Neural progenitor cell (in vitro differentiated cells): ENCODE results near the gene UGT1A4. TPM values are rescaled to one million over a fixed set of nuclear protein-coding genes. Genes with fewer than 3 reads are reported as not detected.

ENCODE experiments used
- DNase-seq: peaks from one replicate; pipeline ENCODE4 v3.0.0-alpha.2; 2016; ENCODE audit warnings: low spot score
- H2AFZ ChIP-seq: fragments of 200-600 bp; sonication (generic); replicated peaks from 2 replicates; pipeline ENCODE4 v1.6.1; 2016; ENCODE audit warnings: antibody characterized with exemption
- H3F3A ChIP-seq: fragments of 200-600 bp; sonication (generic); 2 replicates; pipeline ENCODE4 v1.6.1; 2016; ENCODE audit warnings: antibody characterized with exemption, low read depth
- H3K27ac ChIP-seq: fragments of 200-600 bp; sonication (generic); 2 replicates; pipeline ENCODE4 v1.5.1; 2016; ENCODE audit warnings: mild to moderate bottlenecking
- H3K27me3 ChIP-seq: fragments of 200-600 bp; sonication (generic); 2 replicates; pipeline ENCODE4 v1.6.1; 2016; ENCODE audit warnings: mild to moderate bottlenecking, moderate library complexity
- H3K36me3 ChIP-seq: fragments of 200-600 bp; sonication (generic); 2 replicates; pipeline ENCODE4 v1.5.1; 2016
- H3K4me1 ChIP-seq: fragments of 200-600 bp; sonication (generic); 2 replicates; pipeline ENCODE4 v1.6.1; 2016; ENCODE audit warnings: mixed run types
- H3K4me2 ChIP-seq: fragments of 200-600 bp; sonication (generic); 2 replicates; pipeline ENCODE4 v1.6.1; 2016
- H3K4me3 ChIP-seq: fragments of 200-600 bp; sonication (generic); 2 replicates; pipeline ENCODE4 v1.5.1; 2016
- H3K79me2 ChIP-seq: fragments of 200-600 bp; sonication (generic); 2 replicates; pipeline ENCODE4 v1.6.1; 2016; ENCODE audit warnings: low read depth
- H3K9ac ChIP-seq: fragments of 200-600 bp; sonication (generic); 2 replicates; pipeline ENCODE4 v1.6.1; 2016
- H3K9me3 ChIP-seq: fragments of 200-600 bp; sonication (generic); 2 replicates; pipeline ENCODE4 v1.5.1; 2016; ENCODE audit warnings: low read depth
- H4K20me1 ChIP-seq: fragments of 200-600 bp; sonication (generic); 2 replicates; pipeline ENCODE4 v1.6.1; 2016; ENCODE audit warnings: low read depth
- H3K27ac Mint-ChIP-seq: 3 replicates; pipeline ENCODE4 v1.8.0; 2021; ENCODE audit warnings: mixed read lengths
- H3K27me3 Mint-ChIP-seq: 2 replicates; pipeline ENCODE4 v1.8.0; 2022; ENCODE audit warnings: low read depth, mild to moderate bottlenecking, inconsistent platforms, moderate library complexity, mixed read lengths; ENCODE audit not compliant: insufficient read depth
- H3K36me3 Mint-ChIP-seq: 3 replicates; pipeline ENCODE4 v1.8.0; 2021; ENCODE audit warnings: mixed read lengths
- H3K4me1 Mint-ChIP-seq: 3 replicates; pipeline ENCODE4 v1.8.0; 2021; ENCODE audit warnings: mixed read lengths
- H3K4me3 Mint-ChIP-seq: 3 replicates; pipeline ENCODE4 v1.8.0; 2021; ENCODE audit warnings: mild to moderate bottlenecking, moderate library complexity, mixed read lengths
- H3K9me3 Mint-ChIP-seq: 3 replicates; pipeline ENCODE4 v1.8.0; 2020; ENCODE audit warnings: mixed read lengths
- CTCF ChIP-seq: fragments of 200-600 bp; sonication (generic); IDR thresholded peaks from 2 replicates; pipeline ENCODE4 v1.5.1; 2017; ENCODE audit warnings: antibody characterized with exemption, mild to moderate bottlenecking
- EZH2 ChIP-seq: fragments of 200-600 bp; sonication (generic); IDR thresholded peaks from 2 replicates; pipeline ENCODE4 v1.6.1; 2017; ENCODE audit warnings: antibody characterized with exemption, mild to moderate bottlenecking, moderate library complexity
- EZH2phosphoT487 ChIP-seq: fragments of 200-600 bp; sonication (generic); IDR thresholded peaks from 2 replicates; pipeline ENCODE4 v1.6.1; 2017; ENCODE audit warnings: antibody characterized with exemption
- total RNA-seq: library from RNA; depleted of rRNA; stranded (reverse); fragments of >200 nt; gene quantifications from 2 replicates; pipeline ENCODE4 v1.2.3, GENCODE V29; 2015; ENCODE audit warnings: low replicate concordance

UGT1A4 gene
- total RNA-seq, 1 donor from 2014 or later, result not detected

GRCh38 chr2:233807966-233808935, 89.7 kb downstream of the UGT1A4 start:
- no peak overlapping the region for H3K4me3 Mint-ChIP-seq
- Histone ChIP-seq H3F3A (no peaks in the 10 kb centered on the region), H3K79me2 (no peaks in the 10 kb centered on the region), H3K27me3 (no peaks in the 10 kb centered on the region), H3K27ac (no peak overlapping the region), H3K36me3 (no peaks in the 10 kb centered on the region), H3K4me3 (no peak overlapping the region), H2AFZ (no peak overlapping the region), H3K4me2 (no peak overlapping the region), H4K20me1 (no peaks in the 10 kb centered on the region), H3K4me1 (no peaks in the 10 kb centered on the region), H3K9me3 (no peaks in the 10 kb centered on the region), H3K9ac (no peak overlapping the region)
- TF ChIP-seq EZH2phosphoT487 (no peak), EZH2 (no peak), CTCF (no peak)
- no peaks in the 10 kb centered on the region for H3K4me1 Mint-ChIP-seq
- no peaks in the 10 kb centered on the region for H3K36me3 Mint-ChIP-seq
- DNase-seq, result no peak
- H3K27me3 Mint-ChIP-seq, result peaks cover 2% of the 10 kb centered on the region
- no peak overlapping the region for H3K27ac Mint-ChIP-seq
- peaks cover 2% of the 10 kb centered on the region for H3K9me3 Mint-ChIP-seq

GRCh38 chr2:233810385-233810784, 91.8 kb downstream of the UGT1A4 start:
- TF ChIP-seq CTCF (no peak), EZH2phosphoT487 (no peak), EZH2 (no peak)
- H4K20me1 ChIP-seq, result no peaks in the 10 kb centered on the region
- H3K4me1 ChIP-seq, result no peaks in the 10 kb centered on the region
- no peak overlapping the region for H3K27ac ChIP-seq
- H3K9ac ChIP-seq, result no peak overlapping the region
- no peak for DNase-seq
- no peak overlapping the region for H2AFZ ChIP-seq
- Mint-ChIP-seq H3K27ac (no peak overlapping the region), H3K4me3 (no peak overlapping the region), H3K36me3 (no peaks in the 10 kb centered on the region), H3K4me1 (no peaks in the 10 kb centered on the region), H3K9me3 (no peaks in the 10 kb centered on the region), H3K27me3 (no peaks in the 10 kb centered on the region)
- no peak overlapping the region for H3K4me3 ChIP-seq
- H3K27me3 ChIP-seq, result no peaks in the 10 kb centered on the region
- H3K79me2 ChIP-seq, result no peaks in the 10 kb centered on the region
- no peaks in the 10 kb centered on the region for H3K36me3 ChIP-seq
- no peaks in the 10 kb centered on the region for H3K9me3 ChIP-seq
- H3F3A ChIP-seq, result no peaks in the 10 kb centered on the region
- no peak overlapping the region for H3K4me2 ChIP-seq

- no peaks in the 10 kb centered on the region for H3K9me3 ChIP-seq
- no peak overlapping the region for H3K9ac ChIP-seq
- H3K4me1 ChIP-seq, result no peaks in the 10 kb centered on the region
- H3K27me3 ChIP-seq, result no peaks in the 10 kb centered on the region
- H3K79me2 ChIP-seq, result no peaks in the 10 kb centered on the region
- Mint-ChIP-seq H3K36me3 (no peaks in the 10 kb centered on the region), H3K27me3 (no peaks in the 10 kb centered on the region), H3K4me1 (no peaks in the 10 kb centered on the region), H3K27ac (no peak overlapping the region), H3K4me3 (no peak overlapping the region), H3K9me3 (no peaks in the 10 kb centered on the region)
- no peaks in the 10 kb centered on the region for H4K20me1 ChIP-seq
- DNase-seq, result no peak
- H3K36me3 ChIP-seq, result no peaks in the 10 kb centered on the region
- no peaks in the 10 kb centered on the region for H3F3A ChIP-seq
- no peak overlapping the region for H3K4me2 ChIP-seq
- no peak for TF ChIP-seq CTCF
- TF ChIP-seq EZH2phosphoT487, result no peak
- no peak overlapping the region for H3K4me3 ChIP-seq
- H2AFZ ChIP-seq, result no peak overlapping the region
- no peak overlapping the region for H3K27ac ChIP-seq
Measured at GRCh38 chr2:233811087-233811486, 92.6 kb downstream of the UGT1A4 start.
